Endothelial cell (in vitro differentiated cells): ENCODE measurements around the gene CHST11. TPM values are rescaled to one million over a fixed set of nuclear protein-coding genes. Genes with fewer than 3 reads are reported as not detected.

Experiments used
- DNase-seq: peaks from one replicate; pipeline ENCODE4 v3.0.0; 2021; ENCODE audit warnings: low spot score
- H3K27ac Mint-ChIP-seq: one replicate; pipeline ENCODE4 v1.8.0; 2021; ENCODE audit warnings: mixed read lengths, inconsistent platforms; ENCODE audit not compliant: unreplicated experiment
- H3K27me3 Mint-ChIP-seq: one replicate; pipeline ENCODE4 v1.8.0; 2021; ENCODE audit warnings: mild to moderate bottlenecking, moderate library complexity, mixed read lengths, inconsistent platforms; ENCODE audit not compliant: unreplicated experiment
- H3K36me3 Mint-ChIP-seq: one replicate; pipeline ENCODE4 v1.8.0; 2021; ENCODE audit warnings: mild to moderate bottlenecking, low read depth, mixed read lengths, inconsistent platforms; ENCODE audit not compliant: unreplicated experiment
- H3K4me1 Mint-ChIP-seq: one replicate; pipeline ENCODE4 v1.8.0; 2021; ENCODE audit warnings: mild to moderate bottlenecking, mixed read lengths, inconsistent platforms; ENCODE audit not compliant: unreplicated experiment
- H3K4me3 Mint-ChIP-seq: one replicate; pipeline ENCODE4 v1.8.0; 2021; ENCODE audit warnings: mild to moderate bottlenecking, mixed read lengths, inconsistent platforms; ENCODE audit not compliant: unreplicated experiment
- H3K9me3 Mint-ChIP-seq: one replicate; pipeline ENCODE4 v1.8.0; 2021; ENCODE audit warnings: mixed read lengths, inconsistent platforms; ENCODE audit not compliant: unreplicated experiment
- total RNA-seq: library from RNA; stranded (reverse); fragmentation: NEBNext Ultra II Directional; extraction: Animal tissue kit (Norgen Biotek cat#: 25700); gene quantifications from one replicate; pipeline ENCODE4 v1.2.1, GENCODE V29; 2021; ENCODE audit not compliant: unreplicated experiment
- TF ChIP-seq, protein P1 (sequence below): fragments of 200-600 bp; sonication (generic); IDR thresholded peaks from one replicate; pipeline ENCODE4 v1.5.0; 2021; ENCODE audit warnings: antibody characterized with exemption; ENCODE audit not compliant: unreplicated experiment

The CHST11 gene
- total RNA-seq, 1 donor from 2014 or later = 11.8 TPM

- Mint-ChIP-seq H3K27ac (no peak overlapping the region), H3K4me1 (no peaks in the 10 kb centered on the region), H3K9me3 (no peaks in the 10 kb centered on the region), H3K4me3 (no peak overlapping the region), H3K36me3 (no peaks in the 10 kb centered on the region), H3K27me3 (peaks cover 5% of the 10 kb centered on the region)
- TF ChIP-seq, protein P1, sequence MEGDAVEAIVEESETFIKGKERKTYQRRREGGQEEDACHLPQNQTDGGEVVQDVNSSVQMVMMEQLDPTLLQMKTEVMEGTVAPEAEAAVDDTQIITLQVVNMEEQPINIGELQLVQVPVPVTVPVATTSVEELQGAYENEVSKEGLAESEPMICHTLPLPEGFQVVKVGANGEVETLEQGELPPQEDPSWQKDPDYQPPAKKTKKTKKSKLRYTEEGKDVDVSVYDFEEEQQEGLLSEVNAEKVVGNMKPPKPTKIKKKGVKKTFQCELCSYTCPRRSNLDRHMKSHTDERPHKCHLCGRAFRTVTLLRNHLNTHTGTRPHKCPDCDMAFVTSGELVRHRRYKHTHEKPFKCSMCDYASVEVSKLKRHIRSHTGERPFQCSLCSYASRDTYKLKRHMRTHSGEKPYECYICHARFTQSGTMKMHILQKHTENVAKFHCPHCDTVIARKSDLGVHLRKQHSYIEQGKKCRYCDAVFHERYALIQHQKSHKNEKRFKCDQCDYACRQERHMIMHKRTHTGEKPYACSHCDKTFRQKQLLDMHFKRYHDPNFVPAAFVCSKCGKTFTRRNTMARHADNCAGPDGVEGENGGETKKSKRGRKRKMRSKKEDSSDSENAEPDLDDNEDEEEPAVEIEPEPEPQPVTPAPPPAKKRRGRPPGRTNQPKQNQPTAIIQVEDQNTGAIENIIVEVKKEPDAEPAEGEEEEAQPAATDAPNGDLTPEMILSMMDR = no peak
- no peak for DNase-seq
These were observed 41.3 kb upstream of the CHST11 start for GRCh38 chr12:104415342-104415980.

DNA sequence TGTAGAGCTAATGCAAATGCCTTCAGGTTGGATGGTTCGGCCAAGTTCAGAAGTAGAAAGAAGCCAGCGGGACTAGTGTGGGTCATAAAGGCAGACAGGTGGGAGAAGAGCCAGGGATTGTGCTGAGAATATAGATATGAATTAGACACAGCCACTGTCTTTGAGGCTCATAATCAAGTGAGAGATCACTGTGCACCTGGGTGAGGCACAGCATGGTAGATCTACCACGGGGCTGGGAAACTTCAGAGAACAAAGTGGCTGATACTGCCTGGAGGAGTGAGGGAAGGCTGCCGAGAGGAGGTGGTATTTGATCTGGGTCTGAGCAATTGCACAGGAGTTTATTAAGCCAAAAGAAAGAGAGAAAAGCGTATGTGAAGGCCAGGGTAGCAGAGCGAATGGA lies 40.6 kb upstream of the CHST11 start:
- TF ChIP-seq, protein P1 = no peak
- Mint-ChIP-seq H3K4me1 (no peaks in the 10 kb centered on the region), H3K27me3 (peaks cover 5% of the 10 kb centered on the region), H3K27ac (no peak overlapping the region), H3K9me3 (no peaks in the 10 kb centered on the region), H3K4me3 (no peak overlapping the region), H3K36me3 (no peaks in the 10 kb centered on the region)
- no peak for DNase-seq

DNA sequence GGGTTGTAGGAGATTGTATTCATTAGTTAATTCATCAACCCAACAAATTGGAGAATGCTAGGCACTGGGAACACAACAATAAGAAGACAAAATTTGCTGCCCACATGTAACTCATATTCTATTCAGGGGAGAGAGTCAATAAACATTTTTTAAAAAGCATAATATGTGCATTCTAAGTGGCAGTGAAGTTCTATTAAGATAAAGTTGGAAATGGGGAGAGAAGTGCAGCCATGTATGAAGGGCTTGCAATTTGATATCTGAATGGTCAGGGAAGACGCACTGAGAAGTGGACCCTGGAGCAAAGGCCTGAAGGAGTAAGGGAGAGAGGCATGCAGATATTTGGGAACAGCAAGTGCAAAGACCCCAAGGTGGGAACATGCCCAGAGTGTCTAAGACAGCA lies 40.2 kb upstream of the CHST11 start:
- Mint-ChIP-seq H3K4me1 (no peaks in the 10 kb centered on the region), H3K27ac (no peak overlapping the region), H3K4me3 (no peak overlapping the region), H3K27me3 (peaks cover 5% of the 10 kb centered on the region), H3K36me3 (no peaks in the 10 kb centered on the region), H3K9me3 (no peaks in the 10 kb centered on the region)
- TF ChIP-seq, protein P1 = no peak
- no peak for DNase-seq

GRCh38 chr12:104419717-104420116 lies 37.0 kb upstream of the CHST11 start:
- no peaks in the 10 kb centered on the region for H3K9me3 Mint-ChIP-seq
- H3K4me1 Mint-ChIP-seq = no peaks in the 10 kb centered on the region
- no peak for DNase-seq
- H3K4me3 Mint-ChIP-seq = no peak overlapping the region
- H3K27me3 Mint-ChIP-seq = no peaks in the 10 kb centered on the region
- H3K27ac Mint-ChIP-seq = no peak overlapping the region
- H3K36me3 Mint-ChIP-seq = no peaks in the 10 kb centered on the region
- TF ChIP-seq, protein P1 = no peak

DNA sequence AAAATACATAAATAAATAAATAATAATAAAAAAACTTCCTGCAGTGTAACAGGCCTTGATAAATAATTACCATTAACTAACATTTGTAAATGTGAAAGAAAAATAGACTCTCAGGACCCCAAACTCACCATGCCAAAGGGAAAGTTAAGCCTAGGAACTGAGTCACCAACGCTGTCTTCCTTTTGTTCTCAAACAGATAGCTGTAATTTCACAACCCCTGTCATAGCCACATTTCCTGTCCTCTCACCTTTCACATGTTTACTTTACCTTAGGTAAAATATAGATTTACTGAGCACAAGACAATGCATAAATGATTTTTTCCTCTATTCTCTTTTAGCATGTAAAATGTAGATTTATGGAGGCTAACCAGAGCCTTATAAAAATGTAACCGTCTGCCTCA lies 35.9 kb upstream of the CHST11 start:
- no peak overlapping the region for H3K4me3 Mint-ChIP-seq
- TF ChIP-seq, protein P1 = no peak
- H3K36me3 Mint-ChIP-seq = no peaks in the 10 kb centered on the region
- H3K9me3 Mint-ChIP-seq = no peaks in the 10 kb centered on the region
- no peak overlapping the region for H3K27ac Mint-ChIP-seq
- no peak for DNase-seq
- no peaks in the 10 kb centered on the region for H3K4me1 Mint-ChIP-seq
- no peaks in the 10 kb centered on the region for H3K27me3 Mint-ChIP-seq
